ENCODE measurements around the gene ZFP36L1.

- TF ChIP-seq HDGF (IDR thresholded peaks at IDR 0.05; ENCODE audit: borderline replicate concordance) (no peak), NFRKB (IDR thresholded peaks at IDR 0.05) (no peak), FOXM1 (IDR thresholded peaks at IDR 0.05; ENCODE audit: borderline replicate concordance) (no peak), SUZ12 (IDR thresholded peaks at IDR 0.05) (no peak), ZNF384 (IDR thresholded peaks at IDR 0.05) (no peak), FOXA1 (IDR thresholded peaks at IDR 0.05) (no peak), SP1 (IDR thresholded peaks at IDR 0.05) (no peak)
Observed at GRCh38 chr14:68822926-68823325, 30.1 kb upstream of the ZFP36L1 start.

All from HEK293T (cell line).